CD4-positive, CD25-positive, alpha-beta regulatory T cell (primary cell): ENCODE results near the gene SLC19A1. TPM values are rescaled to one million over a fixed set of nuclear protein-coding genes. Genes with fewer than 3 reads are reported as not detected.

Experiments
- ATAC-seq, 2 donors: fragments of 150-1000 bp; cut with Tn5 transposase; one replicate each; pipeline ENCODE4 v1.10.0; 2021; ENCODE audit warnings: low read depth in 2 of 2, moderate number of reproducible peaks in 2 of 2, moderate library complexity in 1 of 2
- DNase-seq, 3 donors: peaks; one replicate each; pipeline versions ENCODE4 v3.0.0 to v3.0.0-alpha.2; 2012 to 2022; ENCODE audit warnings: mixed read lengths in 1 of 3
- H3K27ac ChIP-seq: one replicate; pipeline ENCODE4 v1.7.0; 2013; ENCODE audit warnings: mild to moderate bottlenecking, low read length; ENCODE audit not compliant: insufficient read depth, poor library complexity, severe bottlenecking
- H3K27me3 ChIP-seq: one replicate; pipeline ENCODE4 v1.7.0; 2013; ENCODE audit warnings: low read length; ENCODE audit not compliant: control insufficient read depth, insufficient read depth
- H3K36me3 ChIP-seq: one replicate; pipeline ENCODE4 v1.7.0; 2013; ENCODE audit warnings: mild to moderate bottlenecking, low read length, moderate library complexity; ENCODE audit not compliant: control insufficient read depth, insufficient read depth
- H3K4me1 ChIP-seq: 2 replicates; pipeline ENCODE4 v1.7.0; 2013; ENCODE audit warnings: mild to moderate bottlenecking, low read length; ENCODE audit not compliant: insufficient read depth, control insufficient read depth, poor library complexity, severe bottlenecking
- H3K4me3 ChIP-seq: one replicate; pipeline ENCODE4 v1.7.0; 2013; ENCODE audit warnings: low read depth, mild to moderate bottlenecking, low read length, moderate library complexity
- H3K9me3 ChIP-seq, 2 experiments: 1 replicate in 1 of 2; 2 replicates in 1 of 2; pipeline ENCODE4 v1.7.0; 2013; ENCODE audit warnings: low read length in 2 of 2, mild to moderate bottlenecking in 1 of 2, moderate library complexity in 1 of 2; ENCODE audit not compliant: control insufficient read depth in 2 of 2
- H3K27ac Mint-ChIP-seq, 3 donors: one replicate each; pipeline ENCODE4 v1.8.0; 2020 to 2022; ENCODE audit warnings: mild to moderate bottlenecking in 3 of 3, mixed read lengths in 3 of 3, moderate library complexity in 2 of 3
- H3K27me3 Mint-ChIP-seq: one replicate; pipeline ENCODE4 v1.8.0; 2022; ENCODE audit warnings: mild to moderate bottlenecking, mixed read lengths
- H3K36me3 Mint-ChIP-seq: one replicate; pipeline ENCODE4 v1.8.0; 2020; ENCODE audit warnings: mixed read lengths
- H3K4me1 Mint-ChIP-seq, 4 donors: one replicate each; pipeline ENCODE4 v1.8.0; 2020 to 2022; ENCODE audit warnings: mixed read lengths in 4 of 4, mild to moderate bottlenecking in 1 of 4
- H3K4me3 Mint-ChIP-seq, 4 donors: one replicate each; pipeline ENCODE4 v1.8.0; 2020 to 2022; ENCODE audit warnings: mild to moderate bottlenecking in 4 of 4, mixed read lengths in 4 of 4, moderate library complexity in 3 of 4
- H3K9me3 Mint-ChIP-seq, 7 donors: one replicate each; pipeline ENCODE4 v1.8.0; 2020 to 2022; ENCODE audit warnings: mixed read lengths in 7 of 7, mild to moderate bottlenecking in 3 of 7, moderate library complexity in 2 of 7
- polyA plus RNA-seq, 4 donors: library from polyadenylated mRNA; unstranded; fragments of 300-500 nt; fragmentation: Illumina TruSeq; gene quantifications; one replicate each; pipeline ENCODE4 v1.2.3, GENCODE V29; 2021
- total RNA-seq: library from RNA; stranded (reverse); gene quantifications from one replicate; pipeline ENCODE4 v1.2.3, GENCODE V29; 2022

The SLC19A1 gene
- total and polyA plus RNA-seq, 5 donors from 2014 or later = 4.7 to 10.8 (median 5.3) TPM

GRCh38 chr21:45499201-45499750, 43.0 kb downstream of the SLC19A1 start:
- no peak overlapping the region for H3K27ac ChIP-seq
- ATAC-seq (no peak), DNase-seq (no peak)
- Mint-ChIP-seq H3K9me3 (peaks cover 0 to 6% (median 0%) of the 10 kb centered on the region in 7 donors), H3K4me3 (peak overlapping the region in 1 of 4 donors; percentile 31), H3K27ac (no peak overlapping the region), H3K4me1 (peaks cover 0 to 7% (median 4%) of the 10 kb centered on the region in 4 donors), H3K27me3 (no peaks in the 10 kb centered on the region), H3K36me3 (peaks cover 4% of the 10 kb centered on the region)
- no peak overlapping the region for H3K4me3 ChIP-seq
- no peaks in the 10 kb centered on the region for H3K4me1 ChIP-seq
- H3K9me3 ChIP-seq = no peaks in the 10 kb centered on the region
- H3K36me3 ChIP-seq = no peaks in the 10 kb centered on the region
- H3K27me3 ChIP-seq = no peaks in the 10 kb centered on the region

- H3K4me1 ChIP-seq = no peaks in the 10 kb centered on the region
- no peak for DNase-seq
- Mint-ChIP-seq H3K4me1 (peaks cover 0 to 7% (median 4%) of the 10 kb centered on the region in 4 donors), H3K27ac (peak overlapping the region in 1 of 3 donors; percentile 81), H3K4me3 (no peak overlapping the region), H3K9me3 (peaks cover 0 to 6% (median 0%) of the 10 kb centered on the region in 7 donors), H3K36me3 (peaks cover 4% of the 10 kb centered on the region), H3K27me3 (no peaks in the 10 kb centered on the region)
- no peak overlapping the region for H3K4me3 ChIP-seq
- H3K27ac ChIP-seq = no peak overlapping the region
- no peaks in the 10 kb centered on the region for H3K27me3 ChIP-seq
- no peaks in the 10 kb centered on the region for H3K36me3 ChIP-seq
- ATAC-seq = no peak
- H3K9me3 ChIP-seq = no peaks in the 10 kb centered on the region
Observed at GRCh38 chr21:45498646-45499000, 43.6 kb downstream of the SLC19A1 start.

- ATAC-seq (no peak), DNase-seq (no peak)
- Mint-ChIP-seq H3K4me3 (no peak overlapping the region), H3K9me3 (peaks cover 0 to 6% (median 0%) of the 10 kb centered on the region in 7 donors), H3K36me3 (peaks cover 4% of the 10 kb centered on the region), H3K4me1 (peaks cover 0 to 7% (median 4%) of the 10 kb centered on the region in 4 donors), H3K27me3 (no peaks in the 10 kb centered on the region), H3K27ac (no peak overlapping the region)
- Histone ChIP-seq H3K4me3 (no peak overlapping the region), H3K27ac (no peak overlapping the region), H3K9me3 (no peaks in the 10 kb centered on the region), H3K27me3 (no peaks in the 10 kb centered on the region), H3K4me1 (no peaks in the 10 kb centered on the region), H3K36me3 (no peaks in the 10 kb centered on the region)
Observed at GRCh38 chr21:45497846-45498645, 44.2 kb downstream of the SLC19A1 start.

GRCh38 chr21:45496968-45497845, 45.0 kb downstream of the SLC19A1 start:
- H3K4me3 Mint-ChIP-seq = no peak overlapping the region
- no peaks in the 10 kb centered on the region for H3K9me3 ChIP-seq
- ATAC-seq (no peak), DNase-seq (no peak)
- peaks cover 0 to 7% (median 4%) of the 10 kb centered on the region in 4 donors for H3K4me1 Mint-ChIP-seq
- no peak overlapping the region for H3K27ac Mint-ChIP-seq
- H3K36me3 Mint-ChIP-seq = peaks cover 4% of the 10 kb centered on the region
- peaks cover 0 to 6% (median 0%) of the 10 kb centered on the region in 7 donors for H3K9me3 Mint-ChIP-seq
- H3K27ac ChIP-seq = no peak overlapping the region
- H3K27me3 Mint-ChIP-seq = no peaks in the 10 kb centered on the region
- H3K4me3 ChIP-seq = no peak overlapping the region
- no peaks in the 10 kb centered on the region for H3K27me3 ChIP-seq
- no peaks in the 10 kb centered on the region for H3K36me3 ChIP-seq
- H3K4me1 ChIP-seq = no peaks in the 10 kb centered on the region

- Mint-ChIP-seq H3K36me3 (peaks cover 4% of the 10 kb centered on the region), H3K27me3 (no peaks in the 10 kb centered on the region), H3K27ac (no peak overlapping the region), H3K9me3 (peaks cover 0 to 6% (median 0%) of the 10 kb centered on the region in 7 donors), H3K4me3 (no peak overlapping the region), H3K4me1 (peaks cover 0 to 7% (median 4%) of the 10 kb centered on the region in 4 donors)
- DNase-seq (no peak), ATAC-seq (no peak)
- Histone ChIP-seq H3K27me3 (no peaks in the 10 kb centered on the region), H3K27ac (no peak overlapping the region), H3K9me3 (no peaks in the 10 kb centered on the region), H3K4me3 (no peak overlapping the region), H3K36me3 (no peaks in the 10 kb centered on the region), H3K4me1 (no peaks in the 10 kb centered on the region)
Observed at GRCh38 chr21:45496151-45496967, 45.9 kb downstream of the SLC19A1 start.

- Mint-ChIP-seq H3K27me3 (no peaks in the 10 kb centered on the region), H3K9me3 (peaks cover 0 to 5% (median 0%) of the 10 kb centered on the region in 7 donors), H3K4me3 (no peak overlapping the region), H3K36me3 (peaks cover 4% of the 10 kb centered on the region), H3K4me1 (peaks cover 0 to 6% (median 1%) of the 10 kb centered on the region in 4 donors), H3K27ac (no peak overlapping the region)
- no peaks in the 10 kb centered on the region for H3K27me3 ChIP-seq
- H3K27ac ChIP-seq = no peak overlapping the region
- no peaks in the 10 kb centered on the region for H3K9me3 ChIP-seq
- H3K36me3 ChIP-seq = no peaks in the 10 kb centered on the region
- DNase-seq (no peak), ATAC-seq (no peak)
- H3K4me1 ChIP-seq = no peaks in the 10 kb centered on the region
- no peak overlapping the region for H3K4me3 ChIP-seq
Observed at GRCh38 chr21:45494851-45495680, 47.2 kb downstream of the SLC19A1 start.
